ENCODE data around the gene CLEC14A.

Gene CLEC14A

DNA sequence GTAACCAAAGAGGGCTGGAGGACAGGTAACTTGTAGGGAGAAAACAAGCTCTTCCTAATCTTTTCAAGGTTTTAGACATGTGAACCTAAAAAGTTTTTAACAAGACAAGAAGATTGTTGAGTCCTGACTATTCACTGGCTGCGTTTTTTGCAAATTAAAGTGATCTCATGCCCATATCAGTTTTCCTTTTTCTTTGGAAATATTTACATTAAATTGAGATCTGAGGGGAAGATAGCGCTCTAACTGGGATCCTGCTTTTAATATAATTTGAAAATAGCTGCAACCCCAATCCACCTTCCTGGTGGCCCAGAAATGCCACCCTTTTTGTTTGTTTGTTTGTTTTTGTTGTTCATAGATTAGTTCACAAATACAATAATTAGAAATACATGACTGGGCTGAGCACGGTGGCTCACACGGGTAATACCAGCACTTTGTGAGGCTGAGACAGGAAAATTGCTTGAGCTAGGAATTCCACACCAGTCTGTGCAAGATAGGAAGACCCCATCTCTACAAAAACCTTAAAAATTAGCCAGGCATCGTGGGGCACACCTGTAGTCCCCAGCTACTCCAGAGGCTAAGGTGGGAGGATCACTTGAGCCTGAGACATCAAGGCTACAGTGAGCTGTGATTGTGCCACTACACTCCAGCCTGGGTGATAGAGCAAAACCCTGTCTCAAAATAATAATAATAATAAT lies 50.6 kb downstream of the CLEC14A start:
- DNase-seq = no peak

- no peak for DNase-seq
These were observed 51.2 kb downstream of the CLEC14A start for GRCh38 chr14:38204719-38205115.

Measured in NCI-H1436 treated with DMSO at 0.1 percent for 48 hours (cell line).